HG02981 (cell line): ENCODE measurements around the gene JUP.

ENCODE experiments used
- ATAC-seq: cut with Tn5 transposase; IDR thresholded peaks from one replicate; pipeline ENCODE4 v1.9.1; 2021; ENCODE audit warnings: mild to moderate bottlenecking, moderate library complexity; ENCODE audit not compliant: unreplicated experiment

JUP gene

DNA sequence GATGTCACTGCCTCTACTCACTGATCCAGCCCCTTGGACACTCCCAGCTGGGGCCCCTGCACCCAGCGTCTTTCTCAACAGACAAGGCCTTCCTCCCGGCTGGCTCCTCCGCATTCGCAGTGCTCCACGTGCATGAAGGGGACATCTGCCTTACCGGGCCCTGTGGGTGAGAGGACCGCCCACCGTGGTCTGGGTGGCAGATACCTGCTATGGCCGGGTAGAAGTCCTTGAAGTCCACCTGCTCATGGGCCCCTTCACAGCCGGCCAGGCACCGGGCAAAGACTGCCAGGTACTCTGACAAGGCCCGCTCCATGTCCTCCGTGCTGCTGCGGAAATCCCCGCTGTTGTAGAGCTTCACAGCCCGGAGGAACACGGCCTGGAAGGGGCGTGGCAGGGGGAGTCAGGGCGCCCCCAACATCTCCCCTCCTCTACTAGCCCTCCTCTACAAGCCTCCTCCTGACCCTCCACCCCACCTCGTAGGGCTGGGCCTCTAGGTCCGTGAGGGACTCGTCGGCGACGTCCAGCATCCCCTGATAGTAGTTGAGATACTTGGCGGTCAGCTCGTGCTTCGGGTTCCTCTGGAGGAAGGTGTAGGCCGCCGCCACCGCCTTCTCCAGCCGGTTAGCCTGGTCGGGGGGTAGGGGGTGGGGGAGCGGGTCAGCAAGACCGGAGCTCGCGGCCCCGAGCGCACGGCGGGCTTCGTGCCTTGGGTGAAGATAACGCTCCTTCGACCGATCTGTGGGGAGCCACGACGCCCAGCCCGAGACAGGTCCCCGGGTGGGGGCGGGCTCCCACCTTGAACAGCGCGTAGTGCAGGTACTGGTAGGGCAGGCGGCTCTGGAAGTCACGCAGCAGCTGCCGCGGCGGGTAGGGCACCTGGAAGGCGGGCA, 24.4 kb upstream of the JUP start:
- no peak for ATAC-seq

DNA sequence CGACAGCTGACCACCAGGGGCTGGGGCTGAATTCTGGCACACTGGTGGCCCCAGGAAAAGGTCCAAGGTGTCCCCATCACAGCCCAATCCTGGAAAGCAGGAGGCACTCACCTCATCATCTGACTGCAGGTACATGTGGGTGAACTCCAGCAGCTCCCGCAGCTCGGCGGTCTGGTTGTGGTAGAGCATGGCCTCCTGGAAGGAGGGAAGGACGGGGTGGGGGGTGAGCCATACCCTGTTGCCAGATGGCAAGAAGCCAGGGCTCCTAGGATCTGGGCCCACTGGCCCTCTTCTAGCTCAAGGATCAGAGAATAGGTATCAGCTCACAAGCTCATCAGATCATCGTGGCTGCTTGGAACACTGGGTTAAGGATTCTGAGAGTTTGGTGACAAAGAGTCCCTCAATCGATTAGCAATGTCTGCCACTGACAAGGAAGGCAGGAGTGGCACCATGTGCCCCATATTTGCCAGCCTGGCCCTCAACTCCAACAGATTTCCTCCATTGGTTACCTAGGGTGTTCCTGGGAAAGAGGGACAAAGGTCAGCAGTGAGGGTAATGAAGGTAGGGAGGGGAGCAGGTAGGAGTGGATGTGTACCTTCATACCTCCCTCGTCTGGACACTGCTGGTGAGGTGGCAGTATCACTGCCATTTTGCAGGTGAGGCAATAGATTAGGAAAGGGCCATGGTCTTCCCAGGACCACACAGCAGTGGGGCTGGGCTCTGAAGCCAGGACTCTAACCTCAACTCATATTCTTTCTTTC, 20.4 kb upstream of the JUP start:
- no peak for ATAC-seq

DNA sequence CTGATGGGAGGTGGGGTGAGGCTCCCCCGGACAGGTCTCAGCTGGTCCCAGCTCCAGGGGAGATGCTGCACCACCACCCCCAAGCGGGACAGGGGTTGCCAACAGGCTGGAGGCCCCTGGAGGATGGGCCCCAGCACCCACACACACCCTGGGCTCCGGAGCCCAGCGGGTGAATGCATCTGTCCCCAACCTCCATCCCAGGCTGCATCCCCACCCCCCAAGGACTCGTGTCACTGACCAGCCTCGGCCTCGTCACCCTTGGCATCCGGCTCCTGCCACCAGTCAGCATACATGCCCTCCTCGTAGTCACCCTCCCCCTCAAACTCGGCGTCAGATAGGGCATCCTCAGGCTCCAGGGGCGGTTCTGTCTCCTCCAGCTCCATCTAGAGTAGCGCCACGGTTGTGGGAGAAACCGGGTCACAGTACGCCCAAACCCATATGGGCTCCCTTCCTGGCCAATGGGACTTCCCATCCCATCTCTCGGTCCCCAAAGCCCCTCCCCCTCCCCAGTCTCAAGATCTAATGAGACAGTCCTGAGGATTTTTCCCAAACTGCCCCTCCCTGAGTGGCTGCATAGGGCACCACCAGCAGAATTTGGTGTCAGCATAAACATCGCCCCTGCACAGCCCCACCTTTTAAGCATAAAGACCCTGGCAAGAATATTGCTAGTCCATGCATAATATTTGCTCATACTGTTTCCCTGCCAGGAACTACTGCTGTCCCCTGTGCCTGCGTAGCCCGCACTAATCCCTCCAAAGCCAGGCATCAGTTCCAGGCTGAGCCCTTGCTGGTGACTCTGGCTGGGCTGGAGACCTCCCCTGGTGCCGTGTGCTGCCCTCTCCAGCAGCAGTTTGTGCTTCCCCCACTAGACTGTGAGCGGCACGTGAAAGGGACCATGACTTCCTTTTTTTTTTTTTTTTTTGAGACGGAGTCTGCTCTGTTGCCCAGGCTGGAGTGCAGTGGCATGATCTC, 16.8 kb upstream of the JUP start:
- ATAC-seq = no peak

DNA sequence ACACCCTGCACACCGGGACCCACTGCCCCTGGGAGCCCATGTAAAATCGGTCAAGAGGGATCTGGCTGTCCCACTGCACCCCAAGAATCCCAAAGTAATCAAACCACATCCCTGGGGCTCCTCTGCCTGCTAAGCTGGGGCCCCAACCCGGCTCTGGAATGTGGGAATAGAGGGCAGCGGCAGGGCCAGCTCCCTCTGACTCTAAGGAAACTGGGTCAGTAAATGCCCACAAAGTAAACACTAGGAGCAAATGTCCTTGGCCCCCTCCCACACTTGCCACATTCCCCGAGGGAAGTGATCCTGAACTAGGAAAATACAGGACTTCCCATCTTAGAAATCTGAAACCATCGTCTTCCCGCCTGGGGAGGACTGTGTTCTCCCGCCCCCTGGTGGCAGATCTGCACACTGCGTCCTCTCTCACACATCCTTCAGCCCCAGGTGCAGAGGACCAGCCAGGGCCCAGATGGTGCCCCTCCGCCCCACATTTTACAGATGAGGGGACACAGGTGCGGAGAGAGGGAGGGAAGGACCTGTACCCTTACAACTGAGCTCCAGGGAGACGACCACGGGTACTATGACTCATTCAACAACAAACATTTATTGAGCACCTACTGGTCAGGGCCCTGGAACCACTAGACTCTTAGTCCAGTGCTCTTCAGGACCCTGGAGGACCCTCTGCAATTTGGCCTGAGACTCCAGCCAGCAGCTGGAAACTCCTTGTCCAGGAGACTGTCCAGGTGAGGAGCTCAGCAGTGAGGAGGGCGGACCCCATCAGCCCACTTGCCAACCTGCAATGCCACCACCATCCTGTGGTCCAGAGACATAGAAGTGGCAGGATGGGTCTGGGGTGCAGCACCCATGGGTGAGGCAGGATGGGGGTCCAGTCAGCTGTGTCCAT, 15.1 kb upstream of the JUP start:
- ATAC-seq = no peak

DNA sequence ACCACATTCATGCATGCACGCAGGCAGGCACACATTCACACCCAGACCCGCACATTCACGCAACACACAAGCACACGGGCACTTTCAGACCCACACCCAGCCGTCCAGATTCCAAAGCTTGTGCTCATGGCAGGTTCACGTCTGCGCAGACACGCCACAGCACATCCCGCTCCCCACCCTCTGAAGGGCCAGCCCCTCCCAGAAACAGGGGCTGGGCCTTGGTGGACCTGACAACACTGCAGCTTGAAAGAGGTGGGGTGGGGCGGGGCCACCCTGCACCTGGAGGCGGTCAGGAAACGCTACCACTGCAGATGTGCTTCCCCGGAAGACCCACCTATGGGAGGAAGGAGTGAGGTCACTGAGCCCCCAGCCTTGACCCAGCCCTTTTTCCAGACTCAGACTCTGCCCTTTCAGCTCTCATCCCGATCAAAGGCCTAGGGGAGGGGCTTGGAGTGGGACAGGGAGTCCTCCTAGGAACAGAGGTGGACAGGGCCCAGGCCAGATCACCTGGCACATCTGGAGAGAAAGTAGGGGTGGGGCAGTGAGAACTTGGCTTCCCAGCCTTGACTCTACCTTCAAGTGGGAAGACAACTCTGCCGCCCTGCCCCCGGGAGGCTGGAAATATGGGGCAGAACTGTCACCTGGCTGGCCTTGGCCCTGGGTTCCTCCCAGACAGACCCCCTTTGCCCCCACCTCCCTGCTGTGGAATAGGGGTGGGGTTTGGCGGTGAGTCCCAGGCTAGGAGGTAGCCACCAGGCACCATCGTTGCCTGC, 14.3 kb upstream of the JUP start:
- no peak for ATAC-seq

DNA sequence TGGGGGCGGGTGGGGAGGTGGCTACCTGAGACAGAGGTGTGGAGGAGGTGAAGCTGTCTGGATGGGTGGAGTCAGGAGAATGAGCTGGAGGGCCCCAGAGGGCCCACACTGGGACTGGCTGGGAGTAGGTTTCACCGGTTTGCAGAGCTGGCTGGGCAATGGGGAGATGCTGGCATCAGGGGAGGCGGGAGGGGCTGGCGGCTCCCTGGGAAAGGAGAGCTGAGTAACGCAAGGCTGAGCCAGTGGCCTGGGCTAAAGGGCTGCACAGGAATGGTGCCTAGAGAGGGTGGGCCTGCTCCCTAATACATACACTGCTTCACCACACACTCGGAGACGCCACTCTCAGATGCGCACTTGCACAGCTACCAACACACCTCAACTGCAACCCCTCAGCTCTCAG, 12.9 kb upstream of the JUP start:
- no peak for ATAC-seq

DNA sequence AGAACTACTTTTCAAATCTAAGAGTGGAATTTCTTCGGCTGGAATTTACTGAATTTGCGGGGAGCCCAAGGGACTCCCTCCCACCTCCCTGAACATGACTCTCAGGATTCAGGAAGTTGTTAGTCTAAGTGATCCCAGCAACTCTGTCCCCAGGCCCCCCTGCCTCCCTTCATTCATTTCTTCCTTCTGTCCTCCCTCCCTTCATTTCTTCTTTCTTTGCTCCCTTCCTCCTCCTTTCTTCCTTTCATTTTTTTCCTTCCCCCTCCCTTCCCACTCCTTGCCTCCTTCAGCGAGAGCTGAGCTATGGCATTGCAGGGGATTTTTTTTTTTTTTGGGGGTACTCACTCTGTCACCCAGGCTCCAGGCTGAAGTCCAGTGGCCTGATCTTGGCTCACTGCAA, 10.9 kb upstream of the JUP start:
- ATAC-seq = no peak

DNA sequence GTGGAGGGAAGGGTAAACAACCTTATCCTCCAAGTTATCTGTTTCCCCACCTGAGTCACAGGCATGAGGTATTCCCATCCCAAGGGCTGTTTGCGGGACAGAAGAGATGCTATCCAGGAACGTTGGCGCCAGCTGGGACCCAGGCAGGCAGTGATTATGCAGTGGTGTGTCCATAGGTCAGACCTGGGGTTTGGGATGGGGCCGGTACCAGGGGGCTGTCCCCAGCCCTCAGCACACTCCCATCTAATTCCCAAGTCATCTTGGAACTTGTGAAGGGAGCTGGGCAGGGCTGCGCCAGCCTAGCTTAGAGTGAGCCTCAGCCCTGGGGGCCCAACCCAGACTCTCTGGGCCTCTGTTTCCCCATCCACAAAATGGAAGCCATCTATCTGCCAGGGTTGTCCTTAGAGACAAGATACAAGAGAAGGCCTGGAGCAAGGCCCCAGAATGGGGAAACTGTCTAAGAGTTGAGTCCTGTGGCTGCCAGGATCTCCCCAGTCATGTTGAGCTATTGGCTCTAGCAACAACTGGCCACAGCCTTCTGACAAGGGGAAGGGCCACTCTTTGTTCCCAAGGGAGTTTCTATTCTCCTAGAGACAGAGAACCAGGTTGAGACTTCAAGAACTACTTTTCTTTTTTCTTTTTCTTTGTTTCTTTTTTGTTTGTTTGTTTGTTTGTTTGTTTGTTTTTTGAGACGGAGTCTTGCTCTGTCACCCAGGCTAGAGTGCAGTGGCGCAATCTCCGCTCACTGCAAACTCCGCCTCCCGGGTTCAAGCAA, 9.8 kb upstream of the JUP start:
- no peak for ATAC-seq

DNA sequence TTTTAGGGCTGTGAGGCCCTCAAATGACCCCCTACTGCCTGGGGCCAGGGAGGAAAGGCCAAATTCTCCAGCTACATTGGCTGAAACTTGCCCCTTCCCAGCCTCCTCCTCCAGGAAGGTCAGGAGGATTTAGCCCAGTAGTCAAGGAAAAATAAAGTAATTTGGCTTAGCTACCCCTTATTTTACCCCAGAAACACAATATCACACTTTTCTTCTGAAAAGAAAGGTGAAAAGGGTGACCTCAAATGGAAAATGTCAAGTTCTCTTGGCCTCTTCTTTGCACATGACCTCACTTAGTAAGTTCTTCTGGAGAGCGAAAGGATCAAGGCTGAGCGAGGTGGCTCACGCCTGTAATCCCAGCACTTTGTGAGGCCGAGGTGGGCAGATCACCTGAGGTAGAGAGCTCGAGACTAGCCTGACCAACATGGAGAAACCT, 8.0 kb upstream of the JUP start:
- ATAC-seq = no peak

DNA sequence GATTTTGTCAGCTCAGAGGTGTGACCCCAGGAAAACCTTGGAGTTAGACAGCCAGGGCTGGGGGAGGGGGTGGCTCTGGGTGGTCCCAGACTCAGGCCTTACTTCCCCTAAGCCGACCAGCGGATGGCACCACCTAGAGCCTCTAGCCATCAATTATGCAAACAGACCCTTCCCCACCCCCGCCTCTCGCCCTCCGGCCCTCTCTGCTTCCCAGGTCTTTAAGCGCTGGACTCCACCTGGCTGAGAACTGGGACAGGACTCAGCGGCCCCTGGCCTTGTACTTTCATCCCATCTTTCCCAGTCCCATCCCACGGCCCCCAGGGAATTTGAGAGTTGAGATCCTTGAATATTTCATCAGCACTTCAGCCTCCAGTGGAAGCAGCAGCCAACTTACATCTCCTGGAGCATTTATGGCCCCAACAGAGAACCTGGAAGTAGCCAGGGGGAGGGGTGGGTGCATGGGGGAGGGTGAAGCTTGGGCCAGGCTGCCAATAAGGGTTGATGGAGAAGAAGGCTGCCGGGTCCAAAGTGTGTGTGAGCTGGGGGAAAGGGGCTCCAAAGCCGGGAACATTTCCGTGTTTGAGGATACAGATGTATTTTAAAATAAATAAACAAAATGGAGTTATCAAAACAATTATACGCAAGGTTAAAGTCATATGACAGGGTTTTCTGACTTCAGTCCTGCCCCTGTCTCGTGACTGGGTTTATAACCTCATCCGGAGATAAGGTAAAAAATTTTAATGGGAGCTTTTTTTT, 7.5 kb upstream of the JUP start:
- ATAC-seq = no peak

DNA sequence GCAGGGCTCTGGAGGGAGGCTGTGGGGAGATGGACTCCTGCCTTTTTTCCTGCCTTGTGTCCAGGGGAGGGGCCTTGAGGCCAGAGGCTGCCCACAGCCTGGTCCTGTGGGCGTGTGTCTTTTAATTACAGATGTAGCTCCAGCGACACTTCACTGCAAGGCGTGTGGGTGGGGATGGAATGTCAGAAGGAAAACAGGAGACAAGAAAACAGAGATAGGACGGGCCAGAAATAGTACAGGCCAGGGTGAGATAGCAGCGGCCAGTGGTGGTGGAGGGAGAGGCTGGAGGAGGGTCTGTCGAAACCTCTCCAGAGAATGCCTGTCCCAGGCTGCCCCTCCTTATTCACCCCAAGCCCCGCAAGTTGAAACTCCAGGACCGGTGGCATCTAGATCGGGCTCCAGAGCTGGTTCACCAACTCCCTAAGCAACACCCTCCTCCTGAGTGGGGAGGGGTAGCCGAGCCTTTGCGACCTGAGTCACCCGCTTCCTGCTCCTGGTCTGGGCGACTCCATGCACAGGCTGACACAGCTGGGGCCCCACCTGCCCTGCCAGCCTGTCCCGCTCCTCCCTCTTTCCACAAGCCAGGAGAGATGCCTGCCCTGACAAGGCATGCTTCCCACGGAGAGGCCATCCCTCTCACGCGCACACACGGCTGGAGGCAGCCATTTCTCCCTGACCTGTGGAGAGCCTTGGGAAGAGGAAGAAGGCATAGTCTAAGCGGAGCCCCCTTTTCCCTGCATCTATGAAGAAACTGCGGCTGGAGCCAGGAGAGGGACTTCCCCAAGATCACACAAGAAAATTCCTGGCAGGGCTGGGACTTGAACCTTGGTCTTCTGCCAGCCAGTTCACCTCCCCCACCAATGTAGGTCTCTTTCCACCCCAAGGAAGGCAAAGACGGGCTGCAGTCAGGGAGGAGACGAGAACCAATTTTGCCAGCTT, 6.6 kb upstream of the JUP start:
- no peak for ATAC-seq

DNA sequence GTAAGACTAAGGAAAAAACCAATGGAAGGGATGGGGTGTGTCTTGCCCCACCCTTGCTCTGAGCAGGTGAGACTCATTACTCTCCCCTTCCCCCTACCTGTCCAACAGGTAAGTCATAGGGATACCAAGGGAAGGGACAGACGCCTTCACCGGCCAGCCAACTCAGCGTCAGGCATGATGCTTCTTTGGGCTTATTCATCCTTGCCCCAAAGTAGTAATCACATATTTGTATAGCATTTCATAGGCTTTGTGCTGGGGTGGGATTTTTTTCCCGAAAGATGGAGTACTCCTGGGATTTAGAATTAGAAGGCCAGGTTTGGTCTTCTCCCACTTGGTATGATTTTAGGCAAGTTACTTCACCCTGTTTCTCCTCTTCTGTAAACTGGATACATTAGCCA, 509 bp upstream of the JUP start:
- ATAC-seq = no peak

DNA sequence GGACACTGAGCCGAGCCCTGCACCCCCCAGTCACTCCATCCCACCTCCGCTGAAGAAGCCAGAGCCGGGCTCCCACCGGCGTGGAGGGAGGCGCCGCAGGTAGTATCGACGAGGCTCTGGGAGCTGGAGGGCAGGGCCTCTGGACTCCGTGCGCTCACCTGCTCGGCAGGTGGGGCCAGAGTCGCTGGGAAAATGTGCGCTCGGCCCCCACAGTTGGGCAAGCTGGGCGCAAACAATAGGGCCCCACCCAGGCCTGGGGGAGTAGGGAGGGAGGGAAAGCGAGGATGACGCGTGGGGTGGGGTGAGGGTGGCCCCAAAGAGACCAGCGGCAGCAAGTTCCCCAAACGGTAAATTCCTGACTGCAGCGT, 668 bp downstream of the JUP start:
- ATAC-seq = no peak

DNA sequence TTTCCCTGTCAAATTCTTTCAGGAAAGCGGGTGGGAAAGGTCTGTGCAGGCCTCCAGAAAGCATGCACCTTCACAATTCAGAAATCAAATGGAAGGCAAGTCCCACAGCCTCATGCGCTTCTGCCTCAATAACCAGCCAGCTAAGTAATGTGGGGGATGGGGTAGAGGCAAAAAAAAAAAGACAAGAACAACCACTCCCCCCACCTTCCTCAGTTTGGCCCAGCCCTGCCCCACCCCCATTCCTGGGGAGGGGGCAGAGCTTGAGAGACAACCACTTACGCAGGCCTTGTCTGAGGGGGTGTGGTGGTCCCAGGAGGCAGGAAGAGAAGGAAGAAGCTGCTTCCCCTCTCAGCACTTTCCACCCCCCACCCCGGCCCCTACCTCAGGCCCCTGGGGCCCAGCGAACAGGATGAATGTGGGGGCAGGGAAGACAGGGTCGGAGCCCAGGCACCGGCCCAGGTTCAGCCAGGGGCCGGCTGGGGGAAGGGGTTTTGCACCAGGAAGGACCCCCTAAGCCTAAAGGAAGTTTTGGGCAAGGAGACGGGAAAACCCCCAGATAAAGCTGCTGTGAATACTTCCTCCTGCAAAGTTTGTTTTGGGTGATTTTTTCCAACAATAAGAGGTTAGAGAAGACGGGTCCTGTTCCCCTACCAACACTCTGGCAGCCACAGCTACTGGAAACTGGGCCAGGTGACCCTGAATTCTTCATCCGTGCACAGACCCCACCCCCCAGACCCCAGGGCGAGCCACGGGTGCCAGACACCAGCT, 1.2 kb downstream of the JUP start:
- ATAC-seq = no peak

DNA sequence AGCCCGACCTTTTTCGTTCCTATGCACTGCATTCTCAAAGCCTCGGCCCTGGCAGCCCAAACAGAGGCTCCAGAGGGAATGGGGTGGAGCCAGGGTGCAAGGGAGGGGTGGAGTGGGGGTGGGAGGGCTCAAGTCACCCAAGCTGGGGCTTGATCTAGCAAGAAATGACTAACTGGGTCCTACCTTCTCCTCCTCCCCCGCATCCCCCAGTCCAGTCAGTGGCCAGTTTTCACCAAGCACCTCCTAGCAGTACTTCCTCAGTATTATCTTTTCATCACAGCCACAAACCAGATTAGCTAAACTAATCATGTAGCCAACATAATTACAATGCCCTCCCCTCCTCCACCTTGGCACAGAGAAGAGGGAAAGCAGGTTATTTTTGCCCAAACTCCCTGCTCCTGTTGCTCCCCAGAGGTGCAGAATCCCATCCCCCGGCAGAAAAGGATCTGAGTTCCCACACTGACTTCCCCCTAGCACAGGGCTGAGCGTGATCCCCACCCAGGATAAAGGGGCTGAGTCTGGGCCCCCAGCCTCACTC, 2.2 kb downstream of the JUP start:
- no peak for ATAC-seq

DNA sequence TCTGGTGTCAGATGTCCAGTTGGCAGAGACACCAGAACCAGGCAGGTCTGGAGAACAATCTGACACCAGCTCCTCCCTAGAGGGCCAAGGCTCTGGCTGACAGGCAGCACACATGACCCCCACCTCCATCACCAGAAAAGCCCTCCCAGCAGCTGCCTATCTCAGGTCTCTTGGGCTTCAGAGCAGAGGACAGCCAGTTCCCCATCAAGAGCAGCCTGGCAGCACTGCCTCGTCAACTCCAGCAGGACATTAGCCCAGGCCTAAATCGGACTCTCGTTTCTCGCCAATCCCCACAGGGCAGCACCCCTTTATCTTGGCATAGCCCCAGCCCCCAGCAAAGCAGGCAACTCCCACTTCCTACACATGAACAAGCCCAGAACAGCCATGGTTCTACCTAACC, 4.4 kb downstream of the JUP start:
- ATAC-seq = no peak
